NCI-H2029 treated with DMSO at 0.1 percent for 48 hours (cell line): ENCODE measurements around the gene FSTL4.

Experiments used
- DNase-seq: peaks from one replicate; lab custom pipeline; 2025; lab: John Stamatoyannopoulos, UW

Gene FSTL4

GRCh38 chr5:133612249-133612860 lies at the start of gene FSTL4:
Gene FSTL4, minus strand, starts transcription at chr5:133612541.
- no peak for DNase-seq

- no peak for DNase-seq
Observed at GRCh38 chr5:133661389-133661788, 49.0 kb upstream of the FSTL4 start.

- DNase-seq, result no peak
Observed at GRCh38 chr5:133658327-133658726, 46.0 kb upstream of the FSTL4 start.

- no peak for DNase-seq
Observed at GRCh38 chr5:133657036-133657435, 44.7 kb upstream of the FSTL4 start.

GRCh38 chr5:133655966-133656365 lies 43.6 kb upstream of the FSTL4 start:
- DNase-seq, result no peak

- no peak for DNase-seq
Observed at GRCh38 chr5:133653760-133654049, 41.4 kb upstream of the FSTL4 start.

GRCh38 chr5:133652951-133653759 lies 40.8 kb upstream of the FSTL4 start:
- no peak for DNase-seq

GRCh38 chr5:133644000-133644865 lies 31.9 kb upstream of the FSTL4 start:
- DNase-seq, result no peak

- no peak for DNase-seq
Observed at GRCh38 chr5:133643365-133643764, 31.0 kb upstream of the FSTL4 start.

- DNase-seq, result no peak
Observed at GRCh38 chr5:133642153-133642722, 29.9 kb upstream of the FSTL4 start.

GRCh38 chr5:133641683-133642082 lies 29.3 kb upstream of the FSTL4 start:
- no peak for DNase-seq

- DNase-seq, result no peak
Observed at GRCh38 chr5:133639850-133640528, 27.6 kb upstream of the FSTL4 start.

GRCh38 chr5:133638436-133638835 lies 26.1 kb upstream of the FSTL4 start:
- no peak for DNase-seq

- DNase-seq, result no peak
Observed at GRCh38 chr5:133637206-133637605, 24.9 kb upstream of the FSTL4 start.

GRCh38 chr5:133635051-133635450 lies 22.7 kb upstream of the FSTL4 start:
- DNase-seq, result no peak

GRCh38 chr5:133627180-133627579 lies 14.8 kb upstream of the FSTL4 start:
- no peak for DNase-seq

- DNase-seq, result no peak
Observed at GRCh38 chr5:133624316-133624715, 12.0 kb upstream of the FSTL4 start.

GRCh38 chr5:133618141-133618540 lies 5.8 kb upstream of the FSTL4 start:
- DNase-seq, result no peak

- no peak for DNase-seq
Observed at GRCh38 chr5:133613743-133614142, 1.4 kb upstream of the FSTL4 start.

GRCh38 chr5:133613184-133613583 lies 843 bp upstream of the FSTL4 start:
- no peak for DNase-seq

GRCh38 chr5:133611357-133612248 lies 738 bp downstream of the FSTL4 start:
- DNase-seq, result no peak
